ENCODE results near the gene NIM1K.
"Not testable (repeated sequence)": the region's sequence is repeated elsewhere in the genome, so short reads cannot be mapped to it uniquely, and the experiment has no call there.

NIM1K gene

GRCh38 chr5:43230707-43231106 is 38.7 kb downstream of the NIM1K start:
- DNase-seq (ENCODE audit: low spot score), result no peak

DNA sequence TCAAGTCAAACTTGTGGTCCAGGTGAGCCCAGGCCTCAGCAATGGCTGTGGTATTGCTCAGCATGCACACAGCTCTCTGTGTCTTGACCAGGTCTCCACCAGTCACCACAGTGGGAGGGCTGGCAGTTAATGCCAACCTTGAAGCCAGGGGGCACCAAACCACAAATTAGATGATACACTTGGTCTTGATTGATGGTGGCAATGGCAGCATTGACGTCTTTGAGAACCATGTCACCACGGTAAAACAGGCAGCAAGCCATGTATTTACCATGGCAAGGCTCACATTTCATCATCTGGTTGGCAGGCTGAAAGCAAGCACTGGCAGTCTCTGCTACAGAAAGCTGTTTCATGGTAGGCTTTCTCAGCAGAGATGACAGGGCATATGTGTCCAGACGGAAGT is 40.0 kb downstream of the NIM1K start:
- DNase-seq (ENCODE audit: low spot score), result no peak

GRCh38 chr5:43232943-43233833 is 41.2 kb downstream of the NIM1K start:
- no peak for DNase-seq (ENCODE audit: low spot score)

DNA sequence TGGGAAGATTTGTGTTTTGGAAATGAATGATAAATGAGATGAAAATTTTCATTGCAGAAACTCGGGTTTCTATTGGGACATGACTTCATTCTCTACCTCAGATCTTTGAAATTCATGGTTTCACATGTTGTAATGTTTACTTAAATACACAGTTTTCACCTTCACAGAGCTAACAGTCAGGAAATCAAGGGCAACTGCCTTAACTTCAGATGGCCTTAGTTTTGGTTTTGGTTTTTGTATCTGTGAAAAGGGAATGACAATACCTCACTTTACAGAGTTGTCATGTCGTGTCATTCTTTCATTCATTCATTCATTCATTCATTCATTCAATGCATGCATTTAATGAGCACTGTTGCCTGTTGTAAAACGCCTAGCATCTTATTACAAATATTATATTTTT is 41.9 kb downstream of the NIM1K start:
- no peak for DNase-seq (ENCODE audit: low spot score)

- no peak for DNase-seq (ENCODE audit: low spot score)
Observed at GRCh38 chr5:43236653-43237355, 44.8 kb downstream of the NIM1K start.

- DNase-seq (ENCODE audit: low spot score), result no peak
Observed at GRCh38 chr5:43242196-43242595, 50.2 kb downstream of the NIM1K start.

- no peak for DNase-seq (ENCODE audit: low spot score)
Observed at GRCh38 chr5:43243270-43243669, 51.2 kb downstream of the NIM1K start.

DNA sequence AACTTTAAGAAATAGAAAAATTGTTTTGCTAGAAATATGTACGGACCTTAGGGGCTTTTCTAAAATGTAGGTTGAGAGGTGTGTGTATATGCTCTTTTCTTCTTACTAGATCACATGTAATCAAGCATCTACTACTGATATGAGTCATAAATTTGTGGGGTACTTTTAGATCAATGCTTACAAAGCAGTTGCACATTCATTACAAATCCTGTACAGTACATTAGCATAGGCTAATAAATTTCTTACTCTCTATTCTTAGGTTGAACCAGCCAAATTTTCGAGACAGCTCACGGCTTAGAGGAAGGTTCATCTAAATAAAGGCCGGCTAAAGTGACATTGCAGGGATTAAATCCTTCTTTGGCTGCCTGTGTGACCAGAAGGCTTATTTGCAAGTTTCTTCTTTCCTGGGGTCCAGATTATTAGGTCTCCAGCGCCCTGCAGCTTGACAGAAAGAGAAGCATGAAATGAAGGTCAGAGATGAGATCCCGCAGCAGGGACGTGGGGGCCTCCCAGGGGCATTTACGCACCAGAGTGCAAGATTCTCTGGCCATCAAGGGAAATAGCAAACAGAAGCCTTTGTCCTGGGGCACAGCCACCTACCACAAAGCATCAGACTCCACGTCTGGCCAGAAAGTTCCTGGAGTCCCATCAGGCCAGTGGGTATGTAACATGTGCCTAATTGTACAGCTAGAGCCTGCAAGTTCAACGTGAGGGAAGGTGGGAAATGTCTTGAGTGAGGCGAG is 53.0 kb downstream of the NIM1K start:
- DNase-seq (ENCODE audit: low spot score), result no peak

DNA sequence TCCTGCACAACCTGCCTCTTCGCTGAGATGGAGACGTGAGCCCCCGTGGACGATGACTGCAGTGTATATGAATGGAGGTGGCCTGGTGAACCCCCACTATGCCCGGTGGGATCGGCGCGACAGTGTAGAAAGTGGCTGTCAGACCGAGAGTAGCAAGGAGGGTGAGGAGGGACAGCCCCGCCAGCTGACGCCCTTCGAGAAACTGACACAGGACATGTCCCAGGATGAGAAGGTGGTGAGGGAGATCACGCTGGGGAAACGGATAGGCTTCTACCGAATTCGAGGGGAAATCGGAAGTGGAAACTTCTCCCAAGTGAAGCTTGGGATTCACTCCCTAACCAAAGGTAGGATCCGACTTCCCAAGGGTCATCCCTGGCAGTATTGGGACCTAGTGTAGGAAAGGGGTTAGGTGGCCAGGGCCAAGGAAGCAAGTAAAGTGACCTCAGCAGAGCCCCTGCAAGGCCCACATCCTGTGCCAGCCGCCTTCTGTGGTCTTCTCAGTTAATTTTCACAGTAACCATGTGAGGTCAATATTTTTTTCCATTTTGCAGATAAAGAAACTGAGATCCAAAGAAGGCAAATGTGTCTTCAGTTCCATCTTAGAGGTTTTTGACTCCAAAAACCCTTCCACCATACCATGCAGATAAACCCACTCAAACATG is 53.8 kb downstream of the NIM1K start:
- no peak for DNase-seq (ENCODE audit: low spot score)

DNA sequence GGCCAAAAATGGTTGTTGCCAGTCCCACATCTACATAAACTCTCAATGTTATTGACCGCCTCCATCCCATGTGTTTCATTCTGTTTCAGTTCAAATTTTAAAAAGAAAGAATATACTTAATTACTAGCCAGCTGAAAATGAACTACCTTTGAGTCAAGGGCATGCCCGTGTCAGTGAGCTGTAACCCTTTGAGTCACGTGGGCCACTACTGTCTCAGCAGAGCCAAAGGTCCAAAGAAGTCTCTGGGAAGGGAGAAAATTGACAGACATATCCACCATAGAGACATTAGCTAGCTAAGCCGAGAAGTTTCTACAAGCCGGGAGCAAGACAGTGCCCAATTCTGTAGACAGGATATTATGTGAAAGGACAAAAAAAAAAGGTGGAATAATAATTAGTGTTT is 59.7 kb downstream of the NIM1K start:
- no peak for DNase-seq (ENCODE audit: low spot score)

- no peak for DNase-seq (ENCODE audit: low spot score)
Observed at GRCh38 chr5:43255704-43256103, 63.7 kb downstream of the NIM1K start.

DNA sequence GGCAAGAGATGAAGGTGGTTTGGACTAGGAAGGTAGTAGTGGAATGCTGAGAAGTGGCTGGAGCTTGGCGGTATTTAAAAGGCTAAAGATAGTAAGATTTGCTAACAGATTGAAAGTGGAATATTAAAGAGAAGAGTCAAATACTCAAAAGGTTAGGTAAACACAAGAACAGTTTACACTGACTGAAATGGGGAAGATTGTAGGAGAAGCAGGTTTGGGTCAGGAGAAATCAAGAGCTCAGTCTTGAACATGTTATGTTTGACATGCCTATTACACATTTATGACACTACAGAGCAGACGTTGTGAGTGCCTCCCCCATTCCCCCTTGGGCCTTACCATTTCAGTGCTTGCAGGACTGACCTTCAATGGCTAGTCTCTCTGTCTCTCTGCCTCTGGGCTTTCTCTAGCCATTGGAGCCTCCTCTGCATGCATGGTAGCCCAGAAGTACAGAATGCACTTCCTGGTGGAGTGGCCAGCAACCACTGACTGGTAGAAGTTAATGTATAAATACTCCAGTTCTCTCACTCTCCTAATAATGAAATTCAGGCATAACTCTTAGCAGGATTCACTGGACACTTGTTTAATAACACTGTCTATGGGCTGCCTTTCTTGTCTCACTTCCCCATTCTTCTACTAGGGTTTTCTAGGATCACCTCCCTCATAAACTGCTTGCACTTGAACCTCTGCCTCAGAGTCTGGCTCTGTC is 64.4 kb downstream of the NIM1K start:
- DNase-seq (ENCODE audit: low spot score), result no peak

DNA sequence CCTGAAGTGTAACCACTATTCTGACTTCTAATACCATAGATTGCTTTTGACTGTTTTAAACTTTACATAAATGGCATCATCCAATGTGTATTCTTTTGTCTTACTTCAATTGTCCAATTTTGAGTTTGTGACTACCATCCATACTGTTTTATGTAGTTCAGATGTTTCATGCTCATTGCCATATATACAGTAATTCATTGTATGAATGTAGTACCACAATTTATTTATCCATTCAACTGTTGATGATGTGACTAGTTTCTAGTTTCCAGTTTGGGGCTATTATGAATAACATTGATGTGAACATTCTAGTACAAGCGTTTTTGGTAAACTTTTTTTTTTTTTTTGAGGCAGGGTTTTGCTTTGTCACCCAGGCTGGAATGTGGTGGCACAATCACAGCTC is 66.1 kb downstream of the NIM1K start:
- DNase-seq (ENCODE audit: low spot score), result no peak

DNA sequence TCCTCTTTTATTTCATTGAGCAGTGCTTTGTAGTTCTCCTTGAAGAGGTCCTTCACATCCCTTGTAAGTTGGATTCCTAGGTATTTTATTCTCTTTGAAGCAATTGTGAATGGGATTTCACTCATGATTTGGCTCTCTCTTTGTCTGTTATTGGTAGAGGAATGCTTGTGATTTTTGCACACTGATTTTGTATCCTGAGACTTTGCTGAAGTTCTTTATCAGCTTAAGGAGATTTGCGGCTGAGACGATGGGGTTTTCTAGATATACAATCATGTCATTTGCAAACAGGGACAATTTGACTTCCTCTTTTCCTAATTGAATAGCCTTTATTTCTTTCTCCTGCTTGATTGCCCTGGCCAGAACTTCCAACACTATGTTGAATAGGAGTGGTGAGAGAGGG is 70.2 kb downstream of the NIM1K start:
- not testable (repeated sequence) for DNase-seq (ENCODE audit: low spot score)

- DNase-seq (ENCODE audit: low spot score), result no peak
Observed at GRCh38 chr5:43268188-43268820, 76.3 kb downstream of the NIM1K start.

GRCh38 chr5:43270645-43271044 is 78.6 kb downstream of the NIM1K start:
- DNase-seq (ENCODE audit: low spot score), result no peak

DNA sequence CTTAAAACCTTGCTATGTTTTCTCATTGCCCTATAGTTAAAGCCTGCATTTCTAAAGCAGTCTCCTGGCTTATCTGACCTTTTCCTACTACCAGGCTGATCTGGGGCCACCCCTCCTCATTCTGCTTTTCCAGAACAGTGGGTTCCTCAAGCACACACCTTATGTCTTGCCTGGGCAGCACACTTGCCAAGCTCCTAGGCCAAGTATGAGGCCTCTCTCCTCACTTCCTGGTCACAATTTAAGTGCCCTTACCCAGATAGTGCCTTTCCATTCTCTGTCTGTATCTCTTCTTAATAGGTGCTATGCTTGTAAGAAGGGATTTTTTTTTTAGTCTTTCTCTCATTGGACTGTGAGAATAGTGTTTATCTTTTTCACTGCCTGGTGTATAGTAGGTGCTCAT is 81.5 kb downstream of the NIM1K start:
- no peak for DNase-seq (ENCODE audit: low spot score)

GRCh38 chr5:43274435-43275114 is 82.5 kb downstream of the NIM1K start:
- DNase-seq (ENCODE audit: low spot score), result no peak

DNA sequence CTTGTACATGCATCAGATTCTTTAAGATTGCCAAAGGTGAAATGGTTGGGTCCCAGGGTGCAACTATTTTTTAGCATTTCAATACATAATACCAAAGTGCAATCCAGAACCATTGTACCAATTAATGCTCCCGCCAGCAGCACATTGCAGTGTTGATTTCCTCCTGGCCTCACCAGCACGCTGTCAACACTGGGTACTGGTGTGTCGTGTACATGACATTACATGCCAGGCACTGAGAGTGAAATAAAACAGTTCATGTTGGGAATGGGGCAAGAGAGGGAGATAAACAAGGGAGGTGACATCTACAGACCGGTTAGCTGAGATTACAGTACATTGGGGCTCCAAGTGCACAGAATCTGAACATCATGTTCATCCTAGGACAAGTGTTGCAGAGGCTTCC is 83.4 kb downstream of the NIM1K start:
- DNase-seq (ENCODE audit: low spot score), result no peak

DNA sequence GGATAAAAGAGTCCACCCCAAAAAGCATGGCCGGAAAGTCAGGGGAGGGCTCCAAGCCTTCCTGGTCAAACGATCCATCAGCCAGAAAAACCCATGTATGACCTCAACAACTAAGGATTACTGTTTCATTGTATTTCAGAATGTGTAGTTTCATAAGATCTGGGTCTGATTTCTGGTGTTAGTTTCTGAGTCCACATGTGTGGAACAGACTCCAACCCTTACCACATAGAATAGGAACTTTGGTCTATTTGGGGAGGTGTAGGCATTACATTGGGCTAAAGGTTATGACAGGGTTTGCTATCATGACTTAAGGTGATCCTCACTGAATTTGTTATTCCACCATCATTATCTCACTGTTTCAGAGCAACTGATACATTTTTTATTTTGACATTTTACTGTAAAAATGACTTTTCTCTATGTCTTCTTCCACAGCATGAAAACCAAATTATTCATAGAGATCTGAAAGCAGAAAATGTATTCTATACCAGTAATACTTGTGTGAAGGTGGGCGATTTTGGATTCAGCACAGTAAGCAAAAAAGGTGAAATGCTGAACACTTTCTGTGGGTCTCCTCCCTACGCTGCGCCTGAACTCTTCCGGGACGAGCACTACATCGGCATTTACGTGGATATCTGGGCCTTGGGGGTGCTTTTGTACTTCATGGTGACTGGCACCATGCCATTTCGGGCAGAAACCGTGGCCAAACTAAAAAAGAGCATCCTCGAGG is 87.7 kb downstream of the NIM1K start:
- no peak for DNase-seq (ENCODE audit: low spot score)
